Articular chondrocyte of knee joint (primary cell): ENCODE measurements around the gene NAA60. TPM values are rescaled to one million over a fixed set of nuclear protein-coding genes. Genes with fewer than 3 reads are reported as not detected.

Source experiments
- small RNA-seq: library from RNA; depleted of rRNA; stranded (forward); fragments of <200 nt; gene quantifications from one replicate; pipeline ENCODE3, GENCODE V24; 2012
- total RNA-seq: library from RNA; depleted of rRNA; stranded (reverse); fragments of >200 nt; gene quantifications from 2 replicates; pipeline ENCODE4 v1.2.3, GENCODE V29; 2012

NAA60 gene
- 18.6 and 19.1 TPM in 2 replicates for total RNA-seq

DNA sequence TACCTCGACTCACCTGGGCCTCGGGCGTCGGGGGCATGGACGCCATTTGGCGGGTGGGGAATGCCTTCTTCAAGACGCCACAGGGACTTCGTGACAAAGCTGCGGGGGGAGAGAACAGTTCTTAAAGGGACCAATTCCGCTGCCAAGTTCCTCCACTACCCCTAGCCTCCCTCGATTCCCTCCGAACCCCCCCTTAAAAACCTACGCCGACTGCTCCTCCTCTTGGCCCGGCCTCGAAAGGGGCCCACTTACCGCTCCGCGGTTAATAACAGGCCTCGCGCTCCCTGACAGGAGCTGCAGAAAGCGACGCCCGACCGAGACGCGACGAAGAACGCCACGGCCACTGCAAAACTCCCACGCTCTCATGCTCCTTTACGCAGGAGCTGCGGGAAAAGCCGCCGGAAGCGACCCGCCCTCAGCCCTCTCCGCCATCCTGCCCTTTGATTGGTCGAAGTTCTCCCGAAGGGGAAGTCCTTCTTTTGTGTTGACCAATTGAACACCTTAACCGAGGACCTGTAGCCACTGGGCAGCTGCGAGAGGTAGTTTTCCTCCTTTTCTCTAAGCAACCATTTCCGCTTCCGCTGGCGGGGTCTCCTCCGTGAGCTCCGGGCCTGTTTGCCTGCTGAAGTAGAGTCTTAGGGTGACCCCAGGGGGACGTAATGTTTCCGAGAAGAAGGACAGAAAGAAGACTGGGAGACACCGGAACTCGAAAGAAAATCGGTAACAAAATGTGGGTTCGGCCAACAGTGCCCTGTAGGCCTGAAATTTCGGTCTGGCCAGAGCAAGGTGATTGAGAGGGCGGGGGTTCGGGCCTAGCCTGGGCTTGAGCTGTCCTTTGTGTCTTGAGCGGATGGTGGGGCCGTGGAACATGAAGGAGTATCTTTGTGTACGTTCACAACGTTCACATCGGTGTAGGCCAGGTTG is at the start of gene NAA60, which contains the start of gene ZNF597:
NAA60 (plus strand) TSS at position 573 of the 924 bp plus-strand sequence. CDS start 32,548 bp downstream, outside the sequence.
ZNF597 (minus strand) TSS at position 397 of the 924 bp plus-strand sequence; CDS start at position 46, 351 bp downstream.

DNA sequence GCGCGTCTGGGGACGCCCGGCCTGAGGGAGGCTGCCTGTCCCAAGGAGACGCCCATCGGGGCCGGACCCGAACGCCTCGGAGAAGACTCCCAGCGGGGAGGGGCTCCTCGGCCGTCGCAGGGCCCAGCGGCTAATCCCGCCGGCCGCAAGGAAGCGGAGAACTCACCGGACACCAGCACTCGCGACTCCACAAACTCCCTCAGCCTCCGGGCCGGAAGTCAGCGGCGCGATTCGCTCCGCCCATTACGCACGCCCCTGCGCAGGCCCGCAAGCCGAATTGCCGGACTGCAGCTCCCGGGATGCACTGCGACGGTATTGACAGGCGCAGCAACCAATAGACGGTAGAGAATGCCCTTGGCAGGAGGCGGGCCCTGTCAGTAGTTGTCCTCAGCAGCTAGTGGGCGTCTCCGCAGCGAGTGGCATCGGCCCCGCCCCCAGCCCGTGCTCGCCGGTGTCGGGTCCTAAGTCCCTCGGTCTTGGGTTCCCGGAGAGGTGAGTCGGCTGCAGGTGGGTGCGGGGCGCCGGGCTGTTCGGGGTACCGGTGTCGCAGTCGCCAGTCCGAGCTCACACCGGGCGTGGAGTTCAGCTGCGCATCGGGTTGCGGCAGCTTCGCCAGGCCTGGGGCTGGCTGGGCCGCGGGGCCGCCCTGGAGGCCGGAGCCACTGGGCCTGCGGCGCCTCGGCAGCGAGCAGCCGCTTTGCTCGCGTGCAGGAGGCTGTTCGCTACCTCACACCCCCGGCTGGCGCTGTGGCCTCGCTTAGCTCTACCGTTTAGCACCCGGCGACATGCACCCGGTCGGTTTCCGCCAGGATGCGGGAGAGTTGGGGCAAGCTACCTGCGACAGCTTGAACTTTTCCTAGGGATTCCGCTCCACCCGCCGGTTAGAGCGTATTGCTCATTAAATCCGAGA is 42.4 kb upstream of the NAA60 start, which contains the start of the genes ZNF174 and ZSCAN32:
ZNF174 (plus strand) TSS at position 437 of the 910 bp plus-strand sequence. CDS start 790 bp downstream, outside the sequence.
ZSCAN32 (minus strand) TSS at position 226 of the 910 bp plus-strand sequence. CDS start 3,447 bp downstream, outside the sequence.

DNA sequence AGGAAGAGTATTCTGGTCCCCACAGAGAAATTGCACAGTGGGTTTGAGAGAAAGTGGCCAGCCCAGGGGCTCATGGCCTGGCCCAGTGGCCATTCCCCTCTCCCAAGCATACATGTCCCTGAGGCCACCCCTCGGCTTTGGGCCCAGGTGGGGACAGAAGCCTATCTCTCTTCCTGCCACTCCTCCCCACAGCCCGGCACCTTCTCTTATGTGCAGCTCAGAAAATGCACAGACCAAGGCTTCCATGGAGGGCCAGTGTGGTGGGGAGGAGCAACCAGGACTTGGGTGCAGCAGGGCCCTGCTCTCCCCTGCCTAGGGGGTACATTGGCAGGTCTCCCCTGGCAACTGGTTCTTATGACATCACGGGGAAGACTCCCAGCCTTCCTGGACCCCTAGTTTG is 51.7 kb downstream of the NAA60 start, which contains the start of gene C16orf90:
C16orf90 (minus strand) TSS at position 314 of the 400 bp plus-strand sequence; CDS start at position 246, 68 bp downstream.

Small RNA genes lying within 50 kb of the gene (small RNA-seq; reads per million reads assigned to genes)
- not detected for gene MIR6126

Other genes with a start within 250 kb of the NAA60 start
- 9.3 and 9.8 TPM in 2 replicates for gene ZNF200, start 208.5 kb upstream of the NAA60 start, total RNA-seq
- 0.11 and 0.13 TPM in 2 replicates for gene MEFV, start 187.0 kb upstream of the NAA60 start, total RNA-seq
- 35.3 and 43.6 TPM in 2 replicates for gene ZNF263, start 160.2 kb upstream of the NAA60 start, total RNA-seq
- gene TIGD7, start 138.2 kb upstream of the NAA60 start, total RNA-seq: 5.4 and 9.9 TPM in 2 replicates
- 23.8 and 26.8 TPM in 2 replicates for gene ZNF75A, start 138.2 kb upstream of the NAA60 start, total RNA-seq
- 0.11 TPM in 1 of 2 replicates, not detected in the other for gene OR2C1, start 87.8 kb upstream of the NAA60 start, total RNA-seq
- gene ZSCAN32, start 42.7 kb upstream of the NAA60 start, total RNA-seq: 10.4 and 12.7 TPM in 2 replicates
- gene ZNF174, start 42.5 kb upstream of the NAA60 start, total RNA-seq: 8.4 and 9.3 TPM in 2 replicates
- 3.1 and 3.8 TPM in 2 replicates for gene ZNF597, start 176 bp upstream of the NAA60 start, total RNA-seq
- not detected in 2 replicates for gene C16orf90, start 51.8 kb downstream of the NAA60 start, total RNA-seq
- 25.3 and 34.4 TPM in 2 replicates for gene CLUAP1, start 57.3 kb downstream of the NAA60 start, total RNA-seq
- 0.11 TPM in 1 of 2 replicates, not detected in the other for gene NLRC3, start 133.7 kb downstream of the NAA60 start, total RNA-seq
- gene SLX4, start 167.9 kb downstream of the NAA60 start, total RNA-seq: 5.5 and 6.1 TPM in 2 replicates
- 15.5 and 17.4 TPM in 2 replicates for gene DNASE1, start 211.0 kb downstream of the NAA60 start, total RNA-seq